Stimulated activated memory B cell treated with anti-CD40 and anti-IgM and Interleukin-4, amounts not matched to agents 10 μg/mL and 1 μg/mL and 100 μg/mL, for 72 hours (primary cell): ENCODE results near the gene CLDN5.

Experiments used
- ATAC-seq: fragments of 150-1000 bp; cut with Tn5 transposase; 2 replicates; pipeline ENCODE4 v1.10.0; 2021
- H3K27ac Mint-ChIP-seq: one replicate; pipeline ENCODE4 v1.8.0; 2022; ENCODE audit warnings: mild to moderate bottlenecking, mixed read lengths
- H3K27me3 Mint-ChIP-seq: one replicate; pipeline ENCODE4 v1.8.0; 2022; ENCODE audit warnings: mixed read lengths
- H3K36me3 Mint-ChIP-seq: one replicate; pipeline ENCODE4 v1.8.0; 2022; ENCODE audit warnings: mixed read lengths
- H3K4me1 Mint-ChIP-seq: one replicate; pipeline ENCODE4 v1.8.0; 2022; ENCODE audit warnings: mixed read lengths
- H3K4me3 Mint-ChIP-seq: one replicate; pipeline ENCODE4 v1.8.0; 2022; ENCODE audit warnings: mild to moderate bottlenecking, moderate library complexity, mixed read lengths
- H3K9me3 Mint-ChIP-seq: one replicate; pipeline ENCODE4 v1.8.0; 2022; ENCODE audit warnings: mixed read lengths

The CLDN5 gene

GRCh38 chr22:19524170-19525115, at the start of gene CLDN5:
CLDN5 (minus strand) TSS chr22:19524410; CDS start chr22:19524255, 155 bp downstream.
- H3K4me3 Mint-ChIP-seq: peak within 1 kb of the TSS; percentile 40
- H3K4me1 Mint-ChIP-seq: peaks cover 8% of the 10 kb centered on the region
- no peaks in the 10 kb centered on the region for H3K36me3 Mint-ChIP-seq
- peaks cover 54% of the 10 kb centered on the region for H3K27me3 Mint-ChIP-seq
- no peak for ATAC-seq
- no peak within 1 kb of the TSS for H3K27ac Mint-ChIP-seq
- H3K9me3 Mint-ChIP-seq: no peaks in the 10 kb centered on the region

- H3K27ac Mint-ChIP-seq: no peak overlapping the region
- peaks cover 7% of the 10 kb centered on the region for H3K4me1 Mint-ChIP-seq
- no peak for ATAC-seq
- no peaks in the 10 kb centered on the region for H3K36me3 Mint-ChIP-seq
- no peaks in the 10 kb centered on the region for H3K9me3 Mint-ChIP-seq
- H3K27me3 Mint-ChIP-seq: peaks cover 42% of the 10 kb centered on the region
- H3K4me3 Mint-ChIP-seq: no peak overlapping the region
These were observed 47.8 kb upstream of the CLDN5 start for GRCh38 chr22:19571995-19572394.

- Mint-ChIP-seq H3K9me3 (no peaks in the 10 kb centered on the region), H3K27ac (no peak overlapping the region), H3K36me3 (no peaks in the 10 kb centered on the region), H3K4me3 (no peak overlapping the region), H3K27me3 (peaks cover 38% of the 10 kb centered on the region), H3K4me1 (no peaks in the 10 kb centered on the region)
- ATAC-seq: peak; percentile 40
These were observed 47.1 kb upstream of the CLDN5 start for GRCh38 chr22:19571207-19571795.

GRCh38 chr22:19569976-19570375, 45.8 kb upstream of the CLDN5 start:
- Mint-ChIP-seq H3K4me1 (no peaks in the 10 kb centered on the region), H3K27me3 (peaks cover 29% of the 10 kb centered on the region), H3K4me3 (no peak overlapping the region), H3K9me3 (no peaks in the 10 kb centered on the region), H3K36me3 (no peaks in the 10 kb centered on the region), H3K27ac (no peak overlapping the region)
- ATAC-seq: no peak

GRCh38 chr22:19569276-19569640, 45.0 kb upstream of the CLDN5 start:
- no peaks in the 10 kb centered on the region for H3K4me1 Mint-ChIP-seq
- H3K27me3 Mint-ChIP-seq: peaks cover 31% of the 10 kb centered on the region
- ATAC-seq: no peak
- H3K4me3 Mint-ChIP-seq: no peak overlapping the region
- H3K9me3 Mint-ChIP-seq: no peaks in the 10 kb centered on the region
- H3K36me3 Mint-ChIP-seq: no peaks in the 10 kb centered on the region
- no peak overlapping the region for H3K27ac Mint-ChIP-seq

GRCh38 chr22:19568337-19569275, 44.4 kb upstream of the CLDN5 start:
- no peaks in the 10 kb centered on the region for H3K36me3 Mint-ChIP-seq
- H3K9me3 Mint-ChIP-seq: no peaks in the 10 kb centered on the region
- no peak overlapping the region for H3K27ac Mint-ChIP-seq
- no peak overlapping the region for H3K4me3 Mint-ChIP-seq
- H3K4me1 Mint-ChIP-seq: no peaks in the 10 kb centered on the region
- peaks cover 28% of the 10 kb centered on the region for H3K27me3 Mint-ChIP-seq
- no peak for ATAC-seq

- H3K9me3 Mint-ChIP-seq: no peaks in the 10 kb centered on the region
- H3K4me1 Mint-ChIP-seq: no peaks in the 10 kb centered on the region
- H3K36me3 Mint-ChIP-seq: no peaks in the 10 kb centered on the region
- no peak overlapping the region for H3K4me3 Mint-ChIP-seq
- H3K27ac Mint-ChIP-seq: no peak overlapping the region
- peaks cover 24% of the 10 kb centered on the region for H3K27me3 Mint-ChIP-seq
- ATAC-seq: no peak
These were observed 43.2 kb upstream of the CLDN5 start for GRCh38 chr22:19567157-19568009.

- peaks cover 24% of the 10 kb centered on the region for H3K27me3 Mint-ChIP-seq
- H3K9me3 Mint-ChIP-seq: no peaks in the 10 kb centered on the region
- no peak overlapping the region for H3K27ac Mint-ChIP-seq
- no peak overlapping the region for H3K4me3 Mint-ChIP-seq
- no peak for ATAC-seq
- H3K36me3 Mint-ChIP-seq: no peaks in the 10 kb centered on the region
- no peaks in the 10 kb centered on the region for H3K4me1 Mint-ChIP-seq
These were observed 42.3 kb upstream of the CLDN5 start for GRCh38 chr22:19566279-19567156.

- H3K9me3 Mint-ChIP-seq: no peaks in the 10 kb centered on the region
- H3K27me3 Mint-ChIP-seq: peaks cover 30% of the 10 kb centered on the region
- no peak overlapping the region for H3K27ac Mint-ChIP-seq
- H3K4me3 Mint-ChIP-seq: no peak overlapping the region
- H3K4me1 Mint-ChIP-seq: no peaks in the 10 kb centered on the region
- no peak for ATAC-seq
- no peaks in the 10 kb centered on the region for H3K36me3 Mint-ChIP-seq
These were observed 41.4 kb upstream of the CLDN5 start for GRCh38 chr22:19565382-19566278.

GRCh38 chr22:19559956-19560355, 35.7 kb upstream of the CLDN5 start:
- H3K27me3 Mint-ChIP-seq: peaks cover 47% of the 10 kb centered on the region
- no peak overlapping the region for H3K4me3 Mint-ChIP-seq
- no peaks in the 10 kb centered on the region for H3K9me3 Mint-ChIP-seq
- no peak overlapping the region for H3K27ac Mint-ChIP-seq
- no peaks in the 10 kb centered on the region for H3K4me1 Mint-ChIP-seq
- ATAC-seq: no peak
- no peaks in the 10 kb centered on the region for H3K36me3 Mint-ChIP-seq

- ATAC-seq: no peak
- Mint-ChIP-seq H3K9me3 (no peaks in the 10 kb centered on the region), H3K4me1 (no peaks in the 10 kb centered on the region), H3K36me3 (no peaks in the 10 kb centered on the region), H3K27me3 (peaks cover 50% of the 10 kb centered on the region), H3K4me3 (no peak overlapping the region), H3K27ac (no peak overlapping the region)
These were observed 35.2 kb upstream of the CLDN5 start for GRCh38 chr22:19559324-19559811.

- Mint-ChIP-seq H3K9me3 (no peaks in the 10 kb centered on the region), H3K27ac (no peak overlapping the region), H3K36me3 (no peaks in the 10 kb centered on the region), H3K4me1 (no peaks in the 10 kb centered on the region), H3K27me3 (peaks cover 54% of the 10 kb centered on the region), H3K4me3 (no peak overlapping the region)
- ATAC-seq: no peak
These were observed 32.8 kb upstream of the CLDN5 start for GRCh38 chr22:19556963-19557545.
